ENCODE data around the gene ATF4. TPM values are rescaled to one million over a fixed set of nuclear protein-coding genes. Genes with fewer than 3 reads are reported as not detected.

The ATF4 gene
- total and polyA plus RNA-seq, 2 of the 13 experiments (the other 11 are each of a cell fraction or from before 2014, with no cell fraction given): 486 to 1,297 TPM

- TF ChIP-seq HMGXB3 (CRISPR knock-in tag; IDR thresholded peaks at IDR 0.05; ENCODE audit: borderline replicate concordance) (no peak), ZFP41 (CRISPR knock-in tag; IDR thresholded peaks at IDR 0.05; ENCODE audit: borderline replicate concordance) (peak; percentile 94; the same call in 1 of the 2 replicates), SP140L (CRISPR knock-in tag; IDR thresholded peaks at IDR 0.05; ENCODE audit: borderline replicate concordance) (0 out of 2 replicates have a peak, but pooled peaks have one; percentile 33), CEBPZ (IDR thresholded peaks at IDR 0.05; ENCODE audit: low read length) (no peak), ZNF160 (CRISPR knock-in tag; IDR thresholded peaks at IDR 0.05) (peak; percentile 84; the same call in 1 of the 2 replicates), ZNF607 (CRISPR knock-in tag; IDR thresholded peaks at IDR 0.05; ENCODE audit: borderline replicate concordance) (peak; percentile 74; the same call in 1 of the 2 replicates), ZSCAN29 (CRISPR knock-in tag; conservative IDR thresholded peaks at IDR 0.05) (0 out of 2 replicates have a peak, but pooled peaks have one; percentile 60), KDM1A (CRISPR knock-in tag; IDR thresholded peaks at IDR 0.05) (peak; percentile 33; the same call in 1 of the 2 replicates), ZNF496 (CRISPR knock-in tag; IDR thresholded peaks at IDR 0.05; ENCODE audit: insufficient replicate concordance) (no peak), ZNF609 (CRISPR knock-in tag; IDR thresholded peaks at IDR 0.05; ENCODE audit: borderline replicate concordance) (peak; percentile 38; the same call in 1 of the 2 replicates), TBX2 (CRISPR knock-in tag; IDR thresholded peaks at IDR 0.05; ENCODE audit: borderline replicate concordance) (peak; percentile 63), ZNF350 (CRISPR knock-in tag; IDR thresholded peaks at IDR 0.05; ENCODE audit: borderline replicate concordance, low read depth) (peak; percentile 85), FOXK1 (CRISPR knock-in tag; IDR thresholded peaks at IDR 0.05; ENCODE audit: borderline replicate concordance, low read depth) (peak; percentile 31; the same call in 1 of the 2 replicates), PAX8 (CRISPR knock-in tag; IDR thresholded peaks at IDR 0.05; ENCODE audit: borderline replicate concordance) (no peak)
Observed at GRCh38 chr22:39520226-39521105, at the start of gene ATF4 (continued).

All from HepG2 (cell line).